HEK293 (cell line): ENCODE results near the gene SSBP1.

Experiments
- CTCF ChIA-PET: fragments of 350-600 bp; formaldehyde crosslinking; extraction: SDS; loops from one replicate; lab custom pipeline; 2021; ENCODE audit warnings: antibody characterized with exemption; lab: Yijun Ruan, JAX
- POLR2A ChIA-PET: fragments of 300-600 bp; formaldehyde crosslinking; extraction: SDS; loops from one replicate; lab custom pipeline; 2020; ENCODE audit warnings: antibody characterized with exemption, inconsistent platforms; lab: Yijun Ruan, JAX
- H3K27ac ChIP-seq: fragments of 200-500 bp; sonication (Bioruptor generic); 2 replicates; pipeline ENCODE4 v1.5.1; 2014; ENCODE audit warnings: low read depth, low read length, control low read depth, inconsistent platforms; ENCODE audit errors: extremely low read depth
- H3K36me3 ChIP-seq, 2 experiments: fragments of 200-500 bp in 1 of 2; sonication (Bioruptor generic) in 1 of 2; 1 replicate in 1 of 2; 2 replicates in 1 of 2; pipeline ENCODE4 v1.5.1; 2014 to 2017; ENCODE audit warnings: inconsistent platforms in 2 of 2, low read length in 2 of 2; ENCODE audit not compliant: control insufficient read depth in 2 of 2, insufficient read depth in 1 of 2
- H3K4me1 ChIP-seq: fragments of 200-500 bp; sonication (Bioruptor generic); 2 replicates; pipeline ENCODE4 v1.5.1; 2014; ENCODE audit warnings: mild to moderate bottlenecking, low read length, inconsistent platforms; ENCODE audit not compliant: control insufficient read depth, insufficient read depth
- H3K4me3 ChIP-seq: 2 replicates; pipeline ENCODE4 v1.5.1; 2011; ENCODE audit warnings: low read depth, mild to moderate bottlenecking, control low read depth, low read length, moderate library complexity
- H3K9me3 ChIP-seq: fragments of 200-500 bp; sonication (Bioruptor generic); 2 replicates; pipeline ENCODE4 v1.5.1; 2014; ENCODE audit warnings: low read depth, low read length, inconsistent platforms; ENCODE audit not compliant: control insufficient read depth, insufficient read depth
- AEBP2 ChIP-seq: fragments of 450-650 bp; formaldehyde crosslinking; IDR thresholded peaks from 2 replicates; pipeline ENCODE4 v1.5.1; 2016; ENCODE audit warnings: missing biosample characterization, missing genetic modification characterization, borderline replicate concordance
- ATF2 ChIP-seq: fragments of 450-650 bp; formaldehyde crosslinking; IDR thresholded peaks from 2 replicates; pipeline ENCODE4 v1.5.1; 2016; ENCODE audit warnings: missing biosample characterization, missing genetic modification characterization, low read depth
- ELK4 ChIP-seq: IDR thresholded peaks from 2 replicates; pipeline ENCODE4 v1.6.1; 2011; ENCODE audit warnings: mild to moderate bottlenecking, low read depth, low read length, borderline replicate concordance
- HOXD13 ChIP-seq: sonication (generic); formaldehyde crosslinking; IDR thresholded peaks from 2 replicates; pipeline ENCODE4 v1.8.0; 2022; ENCODE audit warnings: missing genetic modification reagents, borderline replicate concordance
- PRDM6 ChIP-seq: fragments of 450-650 bp; formaldehyde crosslinking; IDR thresholded peaks from 2 replicates; pipeline ENCODE4 v1.5.1; 2017; ENCODE audit warnings: missing biosample characterization, missing genetic modification characterization
- SETDB1 ChIP-seq: IDR thresholded peaks from one replicate; pipeline ENCODE4 v1.6.1; 2017; ENCODE audit warnings: mild to moderate bottlenecking, low read length, moderate library complexity, mixed read lengths; ENCODE audit not compliant: insufficient read length
- WT1 ChIP-seq: fragments of 450-650 bp; formaldehyde crosslinking; IDR thresholded peaks from 2 replicates; pipeline ENCODE4 v1.5.1; 2016; ENCODE audit warnings: missing biosample characterization, missing genetic modification characterization
- YY1 ChIP-seq: fragments of 450-650 bp; formaldehyde crosslinking; IDR thresholded peaks from 2 replicates; pipeline ENCODE4 v1.5.1; 2018; ENCODE audit warnings: missing biosample characterization, missing genetic modification characterization
- ZBTB26 ChIP-seq: fragments of 450-650 bp; formaldehyde crosslinking; optimal IDR thresholded peaks from 2 replicates; pipeline ENCODE3; 2016; ENCODE audit warnings: missing biosample characterization, mild to moderate bottlenecking, missing genetic modification characterization
- ZFP41 ChIP-seq: fragments of 450-650 bp; formaldehyde crosslinking; IDR thresholded peaks from 2 replicates; pipeline ENCODE4 v1.5.1; 2016; ENCODE audit warnings: missing biosample characterization, missing genetic modification characterization, borderline replicate concordance
- ZNF114 ChIP-seq: fragments of 450-650 bp; formaldehyde crosslinking; IDR thresholded peaks from 2 replicates; pipeline ENCODE4 v1.5.0; 2017; ENCODE audit warnings: missing biosample characterization, missing genetic modification characterization
- ZNF133 ChIP-seq: fragments of 450-650 bp; formaldehyde crosslinking; IDR thresholded peaks from 2 replicates; pipeline ENCODE4 v1.5.1; 2016; ENCODE audit warnings: missing biosample characterization, missing genetic modification characterization
- ZNF155 ChIP-seq: fragments of 450-650 bp; formaldehyde crosslinking; IDR thresholded peaks from 2 replicates; pipeline ENCODE4 v1.5.1; 2016; ENCODE audit warnings: missing biosample characterization, missing genetic modification characterization
- ZNF302 ChIP-seq: fragments of 450-650 bp; formaldehyde crosslinking; IDR thresholded peaks from 2 replicates; pipeline ENCODE4 v1.5.1; 2016; ENCODE audit warnings: missing biosample characterization, missing genetic modification characterization, low read depth
- ZNF473 ChIP-seq: fragments of 450-650 bp; formaldehyde crosslinking; IDR thresholded peaks from 2 replicates; pipeline ENCODE4 v1.5.1; 2017; ENCODE audit warnings: missing biosample characterization, missing genetic modification characterization
- ZNF555 ChIP-seq: fragments of 450-650 bp; formaldehyde crosslinking; conservative IDR thresholded peaks from 2 replicates; pipeline ENCODE4 v1.5.1; 2017; ENCODE audit warnings: missing biosample characterization, mild to moderate bottlenecking, missing genetic modification characterization, inconsistent platforms
- ZNF580 ChIP-seq: fragments of 450-650 bp; formaldehyde crosslinking; IDR thresholded peaks from 2 replicates; pipeline ENCODE4 v1.5.1; 2016; ENCODE audit warnings: missing biosample characterization, missing genetic modification characterization
- ZNF585B ChIP-seq: fragments of 450-650 bp; formaldehyde crosslinking; IDR thresholded peaks from 2 replicates; pipeline ENCODE4 v1.5.1; 2016; ENCODE audit warnings: missing biosample characterization, missing genetic modification characterization
- ZNF596 ChIP-seq: fragments of 450-650 bp; IDR thresholded peaks from 2 replicates; pipeline ENCODE4 v1.5.0; 2018; ENCODE audit warnings: missing biosample characterization, mild to moderate bottlenecking, missing genetic modification characterization, moderate library complexity
- ZNF629 ChIP-seq: fragments of 450-650 bp; formaldehyde crosslinking; IDR thresholded peaks from 2 replicates; pipeline ENCODE4 v1.5.1; 2017; ENCODE audit warnings: missing biosample characterization, missing genetic modification characterization
- ZNF664 ChIP-seq: fragments of 450-650 bp; formaldehyde crosslinking; IDR thresholded peaks from 2 replicates; pipeline ENCODE4 v1.5.1; 2016; ENCODE audit warnings: missing biosample characterization, missing genetic modification characterization
- ZNF670 ChIP-seq: fragments of 450-650 bp; formaldehyde crosslinking; IDR thresholded peaks from 2 replicates; pipeline ENCODE4 v1.5.1; 2016; ENCODE audit warnings: missing biosample characterization, missing genetic modification characterization, low read depth
- ZNF776 ChIP-seq: fragments of 450-650 bp; formaldehyde crosslinking; IDR thresholded peaks from 2 replicates; pipeline ENCODE4 v1.5.0; 2017; ENCODE audit warnings: missing biosample characterization, missing genetic modification characterization, borderline replicate concordance
- TF ChIP-seq, protein P1 (sequence below): fragments of 450-650 bp; formaldehyde crosslinking; IDR thresholded peaks from 2 replicates; pipeline ENCODE4 v1.5.1; 2016; ENCODE audit warnings: missing biosample characterization, missing genetic modification characterization

The SSBP1 gene

DNA sequence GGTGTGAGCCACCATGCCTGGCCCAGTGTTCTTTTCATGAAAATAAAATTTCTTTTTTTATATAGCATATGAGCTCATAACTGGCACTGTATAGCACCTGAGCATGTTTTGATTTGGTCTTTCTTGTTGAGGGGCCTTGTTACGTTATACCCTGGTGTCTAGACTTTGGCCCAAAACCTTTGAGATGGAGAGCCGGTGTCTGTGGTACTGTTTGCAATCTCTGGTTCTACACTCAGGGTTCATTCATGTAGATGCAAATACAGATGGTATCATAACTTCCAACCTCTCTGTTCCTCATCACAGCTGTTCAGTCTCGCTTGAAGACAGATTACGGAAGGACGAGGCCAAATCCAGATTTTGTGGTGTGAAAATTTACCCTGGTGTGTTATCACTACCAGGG, 51.8 kb downstream of the SSBP1 start, which contains the start of gene TAS2R5:
Gene TAS2R5 (plus strand): TSS at position 301 of the 400 bp plus-strand sequence. CDS start 145 bp downstream, outside the sequence.
- POLR2A ChIA-PET = no interaction called here
- Histone ChIP-seq H3K9me3 (no peaks in the 10 kb centered on the region), H3K4me1 (no peaks in the 10 kb centered on the region), H3K36me3 (peaks cover 0 to 27% of the 10 kb centered on the region in 2 experiments; a peak in 1 of 3 replicates), H3K4me3 (no peak within 1 kb of the TSS), H3K27ac (no peak within 1 kb of the TSS)
- no peak for TF ChIP-seq ZNF302
- TF ChIP-seq ZNF664 = no peak
- TF ChIP-seq PRDM6 (tag by site-specific recombination) = no peak
- TF ChIP-seq HOXD13 (CRISPR knock-in tag) = no peak
- TF ChIP-seq ZNF670 (tag by site-specific recombination) = no peak
- no peak for TF ChIP-seq ZNF596 (tag by site-specific recombination)
- no peak for TF ChIP-seq ZNF629 (tag by site-specific recombination)
- TF ChIP-seq YY1 (tag by site-specific recombination) = no peak
- no peak for TF ChIP-seq ZFP41
- no peak for TF ChIP-seq ZNF155
- no peak for TF ChIP-seq ZBTB26 (tag by site-specific recombination)
- TF ChIP-seq WT1 (tag by site-specific recombination) = no peak
- no peak for TF ChIP-seq ZNF776
- TF ChIP-seq, protein P1, sequence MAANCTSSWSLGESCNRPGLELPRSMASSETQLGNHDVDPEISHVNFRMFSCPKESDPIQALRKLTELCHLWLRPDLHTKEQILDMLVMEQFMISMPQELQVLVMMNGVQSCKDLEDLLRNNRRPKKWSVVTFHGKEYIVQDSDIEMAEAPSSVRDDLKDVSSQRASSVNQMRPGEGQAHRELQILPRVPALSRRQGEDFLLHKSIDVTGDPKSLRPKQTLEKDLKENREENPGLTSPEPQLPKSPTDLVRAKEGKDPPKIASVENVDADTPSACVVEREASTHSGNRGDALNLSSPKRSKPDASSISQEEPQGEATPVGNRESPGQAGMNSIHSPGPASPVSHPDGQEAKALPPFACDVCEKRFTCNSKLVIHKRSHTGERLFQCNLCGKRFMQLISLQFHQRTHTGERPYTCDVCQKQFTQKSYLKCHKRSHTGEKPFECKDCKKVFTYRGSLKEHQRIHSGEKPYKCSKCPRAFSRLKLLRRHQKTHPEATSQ = no peak
- no peak for TF ChIP-seq ZNF555 (tag by site-specific recombination)
- no peak for TF ChIP-seq ZNF585B (tag by site-specific recombination)
- no peak for TF ChIP-seq SETDB1
- TF ChIP-seq ELK4 = no peak
- CTCF ChIA-PET = interaction anchor here (0.6 kb wide), 1 partner anchor 140 kb away, joined by 3 read pairs; no protein-coding TSS in a partner anchor

- no peaks in the 10 kb centered on the region for H3K4me1 ChIP-seq
- TF ChIP-seq ZNF114 (tag by site-specific recombination) (no peak), ATF2 (no peak), AEBP2 (tag by site-specific recombination) (no peak), ZNF580 (tag by site-specific recombination) (no peak), ZNF133 (tag by site-specific recombination) (no peak), ZNF473 (no peak)
- TF ChIP-seq, all 188 proteins: peak for 0
- Histone ChIP-seq H3K36me3 (peaks cover 0 to 24% of the 10 kb centered on the region in 2 experiments; a peak in 1 of 3 replicates), H3K27ac (no peak overlapping the region), H3K4me3 (no peak overlapping the region), H3K9me3 (no peaks in the 10 kb centered on the region)
- ChIA-PET CTCF (no interaction called here), POLR2A (no interaction called here)
Measured at GRCh38 chr7:141792526-141792925, 54.4 kb downstream of the SSBP1 start.
